SJSA1 (cell line): ENCODE data around the gene OPHN1. TPM values are rescaled to one million over a fixed set of nuclear protein-coding genes. Genes with fewer than 3 reads are reported as not detected.
A peak's percentile ranks its signal among the peaks of the same experiment; 100 is the strongest.
"Not testable (repeated sequence)": the region's sequence is repeated elsewhere in the genome, so short reads cannot be mapped to it uniquely, and the experiment has no call there.

Source experiments
- DNase-seq, 2 experiments: peaks; one replicate each; pipeline ENCODE4 v3.0.0-alpha.2; 2015 to 2020; ENCODE audit warnings: low spot score in 2 of 2, low read depth in 1 of 2
- H3K27ac ChIP-seq: fragments of 250-450 bp; sonication (Bioruptor Pico); 2 replicates; pipeline ENCODE4 v1.5.1; 2020; ENCODE audit warnings: mild to moderate bottlenecking, moderate library complexity
- H3K27me3 ChIP-seq: fragments of 250-450 bp; sonication (Bioruptor Pico); replicated peaks from 2 replicates; pipeline ENCODE4 v1.5.1; 2020; ENCODE audit warnings: mild to moderate bottlenecking, moderate library complexity
- H3K36me3 ChIP-seq: fragments of 250-450 bp; sonication (Bioruptor Pico); 2 replicates; pipeline ENCODE4 v1.5.1; 2020; ENCODE audit warnings: mild to moderate bottlenecking
- H3K4me1 ChIP-seq: fragments of 250-450 bp; sonication (Bioruptor Pico); replicated peaks from 2 replicates; pipeline ENCODE4 v1.6.1; 2021; ENCODE audit warnings: mild to moderate bottlenecking
- H3K4me3 ChIP-seq: fragments of 250-450 bp; sonication (Bioruptor Pico); 2 replicates; pipeline ENCODE4 v1.5.1; 2020; ENCODE audit warnings: mild to moderate bottlenecking
- H3K9me3 ChIP-seq: fragments of 250-450 bp; sonication (Bioruptor Pico); replicated peaks from 2 replicates; pipeline ENCODE4 v1.5.1; 2020; ENCODE audit warnings: mild to moderate bottlenecking
- total RNA-seq: library from RNA; depleted of rRNA; stranded (reverse); fragments of >200 nt; shearing (Covaris generic); gene quantifications from 2 replicates; pipeline ENCODE4 v1.2.3, GENCODE V29; 2014

The OPHN1 gene
- total RNA-seq, 1 experiment from 2014 or later: 7.8 TPM

- Histone ChIP-seq H3K4me1 (peaks cover 8% of the 10 kb centered on the region), H3K27ac (peak overlapping the region; percentile 34), H3K9me3 (no peaks in the 10 kb centered on the region), H3K36me3 (no peaks in the 10 kb centered on the region), H3K4me3 (no peak overlapping the region), H3K27me3 (no peaks in the 10 kb centered on the region)
- peak; percentile 28 to 45 for DNase-seq
Observed at GRCh38 chrX:68114573-68115129, 318.6 kb downstream of the OPHN1 start.

GRCh38 chrX:68113837-68114572 lies 319.3 kb downstream of the OPHN1 start:
- H3K36me3 ChIP-seq: no peaks in the 10 kb centered on the region
- H3K27ac ChIP-seq: no peak overlapping the region
- DNase-seq: no peak
- H3K9me3 ChIP-seq: no peaks in the 10 kb centered on the region
- no peak overlapping the region for H3K4me3 ChIP-seq
- peaks cover 8% of the 10 kb centered on the region for H3K4me1 ChIP-seq
- H3K27me3 ChIP-seq: no peaks in the 10 kb centered on the region

GRCh38 chrX:68112321-68112720 lies 321.0 kb downstream of the OPHN1 start:
- Histone ChIP-seq H3K36me3 (no peaks in the 10 kb centered on the region), H3K4me1 (peaks cover 8% of the 10 kb centered on the region), H3K9me3 (no peaks in the 10 kb centered on the region), H3K27me3 (no peaks in the 10 kb centered on the region), H3K27ac (no peak overlapping the region), H3K4me3 (no peak overlapping the region)
- DNase-seq: no peak

- no peak for DNase-seq
- Histone ChIP-seq H3K36me3 (no peaks in the 10 kb centered on the region), H3K27ac (no peak overlapping the region), H3K4me3 (no peak overlapping the region), H3K4me1 (peaks cover 1% of the 10 kb centered on the region), H3K27me3 (no peaks in the 10 kb centered on the region), H3K9me3 (no peaks in the 10 kb centered on the region)
Observed at GRCh38 chrX:68109162-68109561, 324.1 kb downstream of the OPHN1 start.

- no peak overlapping the region for H3K4me3 ChIP-seq
- H3K4me1 ChIP-seq: no peaks in the 10 kb centered on the region
- no peak for DNase-seq
- no peaks in the 10 kb centered on the region for H3K9me3 ChIP-seq
- H3K36me3 ChIP-seq: no peaks in the 10 kb centered on the region
- no peaks in the 10 kb centered on the region for H3K27me3 ChIP-seq
- no peak overlapping the region for H3K27ac ChIP-seq
Observed at GRCh38 chrX:68098431-68098830, 334.9 kb downstream of the OPHN1 start.

GRCh38 chrX:68090266-68090665 lies 343.0 kb downstream of the OPHN1 start:
- H3K27me3 ChIP-seq: no peaks in the 10 kb centered on the region
- H3K9me3 ChIP-seq: no peaks in the 10 kb centered on the region
- no peak overlapping the region for H3K27ac ChIP-seq
- H3K4me3 ChIP-seq: no peak overlapping the region
- H3K36me3 ChIP-seq: no peaks in the 10 kb centered on the region
- H3K4me1 ChIP-seq: no peaks in the 10 kb centered on the region
- no peak for DNase-seq

- no peaks in the 10 kb centered on the region for H3K9me3 ChIP-seq
- no peaks in the 10 kb centered on the region for H3K27me3 ChIP-seq
- DNase-seq: no peak
- H3K4me1 ChIP-seq: no peaks in the 10 kb centered on the region
- H3K4me3 ChIP-seq: no peak overlapping the region
- no peak overlapping the region for H3K27ac ChIP-seq
- no peaks in the 10 kb centered on the region for H3K36me3 ChIP-seq
Observed at GRCh38 chrX:68087526-68087925, 345.8 kb downstream of the OPHN1 start.

GRCh38 chrX:68086709-68087108 lies 346.6 kb downstream of the OPHN1 start:
- no peaks in the 10 kb centered on the region for H3K9me3 ChIP-seq
- H3K4me1 ChIP-seq: no peaks in the 10 kb centered on the region
- H3K27me3 ChIP-seq: no peaks in the 10 kb centered on the region
- no peaks in the 10 kb centered on the region for H3K36me3 ChIP-seq
- no peak overlapping the region for H3K4me3 ChIP-seq
- no peak for DNase-seq
- H3K27ac ChIP-seq: no peak overlapping the region

GRCh38 chrX:68084765-68085164 lies 348.5 kb downstream of the OPHN1 start:
- DNase-seq: no peak
- Histone ChIP-seq H3K36me3 (no peaks in the 10 kb centered on the region), H3K4me3 (no peak overlapping the region), H3K27me3 (no peaks in the 10 kb centered on the region), H3K27ac (no peak overlapping the region), H3K9me3 (no peaks in the 10 kb centered on the region), H3K4me1 (no peaks in the 10 kb centered on the region)

- no peaks in the 10 kb centered on the region for H3K4me1 ChIP-seq
- no peaks in the 10 kb centered on the region for H3K36me3 ChIP-seq
- no peak overlapping the region for H3K27ac ChIP-seq
- no peak overlapping the region for H3K4me3 ChIP-seq
- no peaks in the 10 kb centered on the region for H3K9me3 ChIP-seq
- no peak for DNase-seq
- no peaks in the 10 kb centered on the region for H3K27me3 ChIP-seq
Observed at GRCh38 chrX:68083510-68083909, 349.8 kb downstream of the OPHN1 start.

GRCh38 chrX:68079961-68080360 lies 353.3 kb downstream of the OPHN1 start:
- DNase-seq: no peak
- Histone ChIP-seq H3K4me1 (no peaks in the 10 kb centered on the region), H3K4me3 (no peak overlapping the region), H3K36me3 (no peaks in the 10 kb centered on the region), H3K27me3 (no peaks in the 10 kb centered on the region), H3K27ac (no peak overlapping the region), H3K9me3 (no peaks in the 10 kb centered on the region)

- H3K27me3 ChIP-seq, DNase-seq, H3K4me3 ChIP-seq, H3K4me1 ChIP-seq, H3K27ac ChIP-seq, H3K36me3 ChIP-seq, H3K9me3 ChIP-seq: not testable (repeated sequence)
Observed at GRCh38 chrX:68078801-68079200, 354.5 kb downstream of the OPHN1 start.

- Histone ChIP-seq H3K27me3 (no peaks in the 10 kb centered on the region), H3K4me3 (no peak overlapping the region), H3K4me1 (no peaks in the 10 kb centered on the region), H3K9me3 (no peaks in the 10 kb centered on the region), H3K27ac (no peak overlapping the region), H3K36me3 (no peaks in the 10 kb centered on the region)
- DNase-seq: no peak
Observed at GRCh38 chrX:68077378-68077777, 355.9 kb downstream of the OPHN1 start.

GRCh38 chrX:68072041-68072440 lies 361.3 kb downstream of the OPHN1 start:
- H3K9me3 ChIP-seq: no peaks in the 10 kb centered on the region
- no peak for DNase-seq
- H3K27ac ChIP-seq: no peak overlapping the region
- no peaks in the 10 kb centered on the region for H3K4me1 ChIP-seq
- no peaks in the 10 kb centered on the region for H3K36me3 ChIP-seq
- no peaks in the 10 kb centered on the region for H3K27me3 ChIP-seq
- H3K4me3 ChIP-seq: no peak overlapping the region

GRCh38 chrX:68070119-68070518 lies 363.2 kb downstream of the OPHN1 start:
- not testable (repeated sequence) for H3K27ac ChIP-seq, H3K4me1 ChIP-seq, H3K9me3 ChIP-seq, H3K4me3 ChIP-seq, H3K36me3 ChIP-seq, DNase-seq, H3K27me3 ChIP-seq
